Tibial artery (tissue), 4 donors: ENCODE measurements around the gene SPRN.

Source experiments
- DNase-seq, 2 donors: peaks; one replicate each; pipeline ENCODE4 v3.0.0-alpha.2; 2019
- H3K27ac ChIP-seq, 2 donors: fragments of 200-600 bp; sonication (generic) in 1 of 2; 1 replicate in 1 of 2; 2 replicates in 1 of 2; pipeline ENCODE4 v1.5.1; 2018 to 2019; ENCODE audit warnings: mild to moderate bottlenecking in 1 of 2
- H3K27me3 ChIP-seq, 2 donors: fragments of 200-600 bp; sonication (generic) in 1 of 2; one replicate each; pipeline versions ENCODE4 v1.5.1 to v1.6.0; 2016 to 2019
- H3K36me3 ChIP-seq, 3 donors: fragments of 200-600 bp; sonication (generic) in 2 of 3; one replicate each; pipeline ENCODE4 v1.5.1; 2016 to 2019; ENCODE audit warnings: mild to moderate bottlenecking in 2 of 3
- H3K4me1 ChIP-seq, 4 donors: fragments of 200-600 bp; sonication (generic) in 2 of 4; 1 replicate in 3 of 4; 2 replicates in 1 of 4; pipeline ENCODE4 v1.5.1; 2016 to 2019
- H3K4me3 ChIP-seq, 2 donors: fragments of 200-600 bp; sonication (generic) in 1 of 2; 1 replicate in 1 of 2; 2 replicates in 1 of 2; pipeline ENCODE4 v1.5.1; 2018 to 2019; ENCODE audit warnings: mild to moderate bottlenecking in 2 of 2
- H3K9me3 ChIP-seq, 3 donors: fragments of 200-600 bp; sonication (generic) in 1 of 3; one replicate each; pipeline ENCODE4 v1.5.1; 2016 to 2019
- CTCF ChIP-seq, 2 experiments: fragments of 200-600 bp in 1 of 2; fragments of 450-650 bp in 1 of 2; IDR thresholded peaks; one replicate each; pipeline ENCODE4 v1.5.1; 2017 to 2019; ENCODE audit warnings: antibody characterized with exemption in 2 of 2, mild to moderate bottlenecking in 1 of 2, moderate library complexity in 1 of 2
- intact Hi-C: fragments of 100-400 bp; cut with DNase I; formaldehyde crosslinking; loops from one replicate; pipeline ENCODE4 v1.15.0; 2023; ENCODE audit warnings: low total_unique reads

Gene SPRN

GRCh38 chr10:133373174-133374090 lies 51.0 kb downstream of the SPRN start, which contains the start of gene ECHS1:
Gene ECHS1 (minus strand): TSS chr10:133373354. CDS start chr10:133373333, 21 bp downstream.
- Histone ChIP-seq H3K9me3 (no peaks in the 10 kb centered on the region), H3K4me1 (peaks cover 0 to 31% (median 19%) of the 10 kb centered on the region in 4 donors), H3K27ac (peak within 1 kb of the TSS; percentile 81 to 86), H3K36me3 (peaks cover 18 to 30% (median 23%) of the 10 kb centered on the region in 3 donors), H3K27me3 (no peaks in the 10 kb centered on the region), H3K4me3 (peak within 1 kb of the TSS; percentile 90 to 94)
- peak; percentile 95 to 98 for DNase-seq
- intact Hi-C loops: no loop called here
- TF ChIP-seq CTCF (IDR thresholded peaks at IDR 0.05): no peak

DNA sequence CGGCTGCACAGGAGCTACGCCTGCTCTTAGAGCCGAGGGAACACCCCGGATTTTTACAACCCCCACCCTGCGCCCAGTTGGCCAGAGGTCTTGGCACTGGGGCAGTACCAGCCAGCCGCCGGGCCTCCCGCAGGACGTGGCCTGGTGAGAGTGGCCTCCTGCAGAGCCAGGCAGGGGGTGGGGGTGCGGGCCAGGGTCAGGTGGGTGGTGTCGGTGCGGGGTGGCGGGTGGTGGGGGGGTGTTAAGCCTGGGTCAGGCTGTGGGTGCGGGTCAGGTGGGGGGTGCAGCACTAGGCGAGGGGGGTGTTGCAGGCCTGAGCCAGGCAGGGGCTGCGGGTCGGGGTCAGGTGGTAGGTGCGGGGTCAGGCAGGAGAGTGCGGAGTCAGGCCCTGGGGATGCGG lies 51.9 kb downstream of the SPRN start:
- H3K27ac ChIP-seq: peak overlapping the region; percentile 81 to 86
- peaks cover 0 to 22% (median 13%) of the 10 kb centered on the region in 4 donors for H3K4me1 ChIP-seq
- peaks cover 22 to 39% (median 28%) of the 10 kb centered on the region in 3 donors for H3K36me3 ChIP-seq
- intact Hi-C loops: no loop called here
- DNase-seq: no peak
- peak overlapping the region; percentile 90 to 94 for H3K4me3 ChIP-seq
- H3K9me3 ChIP-seq: no peaks in the 10 kb centered on the region
- no peaks in the 10 kb centered on the region for H3K27me3 ChIP-seq
- TF ChIP-seq CTCF (IDR thresholded peaks at IDR 0.05): no peak
